CD4-positive, alpha-beta T cell treated with Interleukin-12 subunit alpha and Interleukin-12 subunit beta, for 1 hour (primary cell): ENCODE measurements around the gene TMEM221.

ENCODE experiments used
- DNase-seq: peaks from one replicate; pipeline ENCODE4 v3.0.0-alpha.2; 2020

TMEM221 gene

GRCh38 chr19:17471410-17472125 is 23.1 kb upstream of the TMEM221 start:
- DNase-seq = no peak

DNA sequence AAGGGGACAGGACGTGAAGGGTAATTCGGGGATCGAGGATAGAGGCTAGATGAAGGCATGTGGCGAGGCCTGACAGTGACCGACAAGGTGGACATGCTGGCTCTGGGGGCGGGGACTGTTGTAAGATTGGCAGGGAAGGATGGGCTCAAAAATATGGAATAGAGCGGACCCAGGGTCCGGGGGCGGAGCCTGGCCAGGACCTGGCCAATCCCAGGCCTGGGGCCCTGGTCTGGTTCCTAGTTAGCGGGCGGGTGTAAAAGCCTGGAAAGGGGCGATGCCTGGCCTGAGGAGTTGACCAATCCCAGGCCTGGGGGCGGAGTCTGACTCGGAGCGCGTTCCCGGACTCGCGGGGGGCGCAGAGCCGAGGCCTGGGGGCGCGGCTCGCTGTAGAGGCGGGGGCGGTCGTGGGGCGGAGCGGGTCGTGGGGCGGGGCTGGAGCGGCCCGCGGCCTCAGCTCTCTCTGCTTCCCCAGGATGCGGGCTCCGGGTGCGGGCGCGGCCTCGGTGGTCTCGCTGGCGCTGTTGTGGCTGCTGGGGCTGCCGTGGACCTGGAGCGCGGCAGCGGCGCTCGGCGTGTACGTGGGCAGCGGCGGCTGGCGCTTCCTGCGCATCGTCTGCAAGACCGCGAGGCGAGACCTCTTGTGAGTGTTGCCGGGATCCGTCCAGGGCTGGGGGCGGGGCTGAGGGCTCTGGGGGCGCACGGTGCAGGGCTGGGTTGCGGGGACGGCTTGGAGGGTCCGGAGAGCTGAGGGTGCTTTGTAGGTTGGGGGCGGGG is 21.8 kb upstream of the TMEM221 start, which contains the start of gene SLC27A1:
TSS of gene SLC27A1 (plus strand) at position 457 of the 774 bp plus-strand sequence. CDS start at position 474, 17 bp downstream.
- DNase-seq = peak; percentile 94

DNA sequence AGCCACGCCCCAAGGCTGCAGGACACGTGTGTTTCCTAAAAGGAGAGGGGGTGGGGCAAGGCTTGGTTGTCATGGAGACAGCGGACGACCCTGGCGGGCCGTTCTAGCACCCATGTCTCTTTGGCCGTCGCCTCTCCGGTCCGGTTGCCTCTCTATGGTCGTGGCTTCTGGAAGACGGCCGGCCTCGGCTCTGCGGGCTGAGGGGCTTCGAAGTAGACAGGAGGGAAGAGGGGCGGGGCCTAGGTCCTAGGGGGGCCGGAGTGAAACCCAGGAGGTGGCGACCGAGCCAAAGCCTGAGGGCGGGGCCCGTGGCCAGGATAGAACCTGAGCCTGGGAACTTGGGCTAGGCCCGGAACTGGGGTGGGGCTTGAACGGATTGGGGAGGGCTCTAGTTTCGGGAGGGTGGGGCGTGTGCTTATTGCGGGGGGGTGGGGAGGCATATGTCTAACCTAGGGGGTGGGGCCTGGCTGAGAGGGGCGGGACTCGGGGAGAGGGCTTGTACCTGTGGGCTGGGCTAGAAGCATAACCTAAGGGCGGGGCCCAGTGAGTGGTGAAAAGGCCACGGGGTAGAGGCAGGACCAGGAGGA is 21.1 kb upstream of the TMEM221 start:
- peak; percentile 95 for DNase-seq

DNA sequence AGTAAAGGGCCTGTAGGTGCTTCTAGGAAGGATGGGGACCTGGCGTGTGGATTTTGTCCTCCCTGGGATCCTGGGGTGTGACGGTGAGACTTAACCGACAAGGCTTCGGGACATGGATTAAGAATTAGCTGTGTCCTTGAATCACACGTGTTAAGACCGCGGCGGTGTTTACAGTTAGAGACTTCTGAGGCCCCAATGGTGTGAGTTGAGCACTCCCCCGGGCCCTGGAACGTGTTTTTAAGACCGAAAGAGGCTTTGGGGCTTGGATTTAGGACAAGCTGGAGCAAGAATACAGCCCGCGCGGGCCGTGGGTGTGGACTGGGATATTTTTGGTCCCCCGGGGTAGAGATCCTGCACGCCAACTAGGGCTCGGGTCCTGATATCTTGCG is 20.6 kb upstream of the TMEM221 start:
- no peak for DNase-seq

DNA sequence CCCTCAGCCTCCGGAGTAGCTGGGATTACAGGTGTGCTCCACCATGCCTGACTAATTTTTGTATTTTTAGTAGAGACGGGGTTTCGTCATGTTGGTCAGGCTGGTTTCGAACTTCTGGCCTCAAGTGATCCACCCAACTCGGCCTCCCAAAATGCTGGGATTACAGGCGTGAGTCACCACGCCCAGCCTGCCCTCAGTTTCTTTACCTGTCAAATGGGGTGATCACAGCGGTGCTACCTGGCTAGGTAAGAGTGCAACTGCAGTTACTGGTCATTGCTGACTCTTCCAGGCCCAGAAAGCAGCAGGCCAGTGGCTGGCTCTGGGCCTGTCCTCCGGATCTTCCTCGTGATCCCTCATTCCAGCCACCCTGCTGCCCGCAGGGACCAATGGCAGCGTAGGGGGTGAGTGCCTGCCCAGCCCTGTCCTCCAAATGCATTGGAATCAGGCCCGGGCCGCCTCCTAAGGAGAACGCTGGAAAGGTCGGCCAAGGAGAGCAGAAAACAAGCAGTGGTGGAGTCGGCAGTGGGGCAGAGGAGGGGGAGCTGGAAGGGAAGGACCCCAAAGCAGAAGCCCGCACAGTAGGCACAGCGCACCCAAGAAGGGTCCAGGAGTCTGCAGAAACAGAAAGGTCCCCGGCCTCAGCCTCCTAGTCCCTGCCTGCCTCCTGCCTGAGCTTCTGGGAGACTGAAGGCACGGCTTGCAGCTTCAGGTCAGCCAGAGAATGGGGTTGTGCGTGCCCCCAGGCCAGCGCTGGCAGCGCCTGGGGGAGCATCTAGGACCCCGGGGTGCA is 20.0 kb upstream of the TMEM221 start:
- no peak for DNase-seq

DNA sequence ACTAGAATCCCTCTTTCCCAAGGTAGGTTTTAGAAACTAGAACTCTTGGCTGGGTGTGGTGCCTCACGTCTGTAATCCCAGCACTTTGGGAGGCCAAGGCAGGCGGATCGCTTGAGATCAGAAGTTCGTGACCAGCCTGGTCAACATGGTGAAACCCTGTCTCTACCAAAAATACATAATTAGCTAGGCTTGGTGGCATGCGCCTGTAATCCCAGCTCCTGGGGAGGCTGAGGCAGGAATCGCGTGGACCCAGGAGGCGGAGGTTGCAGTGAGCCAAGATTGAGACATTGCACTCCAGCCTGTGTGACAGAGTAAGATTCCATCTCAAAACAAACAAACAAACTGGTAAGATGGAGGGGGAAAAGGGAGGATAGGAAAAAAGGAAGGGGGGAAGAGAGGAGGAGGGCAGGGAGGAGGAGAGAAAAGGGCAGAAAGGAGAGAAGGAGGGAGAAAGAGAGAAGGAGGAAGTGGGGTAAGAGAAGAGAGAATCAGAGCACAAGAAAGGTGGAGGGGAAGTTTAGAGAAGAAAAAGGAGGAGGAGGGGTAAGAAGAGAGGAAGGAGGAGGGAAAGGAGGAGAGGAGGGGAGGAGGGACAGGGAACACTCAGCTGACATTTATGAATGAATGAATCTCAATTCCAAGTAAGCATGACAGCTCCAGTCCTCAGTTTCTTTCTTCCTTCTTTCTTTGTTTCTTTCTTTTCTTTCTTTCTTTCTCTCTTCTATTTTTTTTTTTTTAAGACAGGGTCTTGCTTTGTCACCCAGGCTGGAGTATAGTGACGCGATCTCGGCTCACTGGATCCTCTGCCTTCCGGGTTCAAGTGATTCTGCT is 19.2 kb upstream of the TMEM221 start:
- no peak for DNase-seq

DNA sequence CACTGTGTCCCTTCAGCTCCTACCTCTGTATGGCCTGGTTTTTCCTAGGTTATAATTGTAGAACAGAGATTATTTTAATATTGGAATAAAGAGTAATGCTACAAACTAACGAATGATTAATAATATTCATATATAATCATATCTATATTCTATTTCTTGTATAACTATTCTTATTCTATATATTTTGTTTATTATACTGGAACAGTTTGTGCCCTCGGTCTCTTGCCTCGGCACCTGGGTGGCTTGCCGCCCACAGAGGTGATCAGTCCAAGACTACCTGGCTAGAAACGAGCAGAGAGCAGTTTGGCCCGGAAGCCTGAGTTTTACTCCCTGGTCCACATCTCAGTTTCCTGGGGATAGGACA is 18.0 kb upstream of the TMEM221 start:
- DNase-seq = no peak

- DNase-seq = no peak
Measured at GRCh38 chr19:17460372-17461230, 12.1 kb upstream of the TMEM221 start, which contains the start of gene NXNL1. NXNL1 (minus strand) TSS chr19:17460926; CDS start chr19:17460869, 57 bp downstream.

DNA sequence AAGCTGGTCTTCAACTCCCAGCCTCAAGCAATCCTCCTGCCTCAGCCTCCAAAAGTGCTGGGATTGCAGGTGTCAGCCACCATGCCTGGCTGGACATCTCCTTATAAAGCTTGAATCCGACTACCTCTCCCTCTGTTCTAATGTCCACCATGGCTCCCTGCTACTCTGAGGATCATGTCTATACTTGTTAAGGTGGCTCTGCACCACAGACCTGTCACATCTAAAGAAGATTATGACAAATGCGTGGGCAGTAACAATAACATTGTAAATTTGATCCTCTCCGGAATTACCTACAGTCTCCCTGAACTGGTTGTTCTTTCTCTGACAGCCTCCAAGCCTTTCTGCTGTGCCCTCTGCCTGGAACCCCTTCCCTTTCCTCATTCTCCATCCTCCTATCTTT is 10.5 kb upstream of the TMEM221 start:
- no peak for DNase-seq

DNA sequence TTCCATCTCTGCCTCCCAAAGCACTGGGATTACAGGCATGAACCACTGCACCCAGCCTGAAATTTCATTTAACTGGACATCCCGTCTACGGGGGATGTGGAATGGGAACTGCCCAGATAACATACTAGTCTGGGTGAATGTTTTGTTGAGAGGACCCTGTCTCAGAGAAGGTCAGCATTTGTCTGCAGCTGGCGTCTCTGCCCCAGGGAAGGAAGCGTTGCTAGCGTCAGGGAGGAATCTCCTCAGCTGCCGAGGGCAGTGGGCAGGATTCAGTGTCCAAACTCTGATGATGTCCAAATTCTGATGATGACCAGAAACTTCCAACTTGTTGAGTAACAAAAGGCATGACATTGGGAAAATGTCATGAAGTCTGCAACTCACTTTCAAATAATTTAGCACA is 9.1 kb upstream of the TMEM221 start:
- no peak for DNase-seq

DNA sequence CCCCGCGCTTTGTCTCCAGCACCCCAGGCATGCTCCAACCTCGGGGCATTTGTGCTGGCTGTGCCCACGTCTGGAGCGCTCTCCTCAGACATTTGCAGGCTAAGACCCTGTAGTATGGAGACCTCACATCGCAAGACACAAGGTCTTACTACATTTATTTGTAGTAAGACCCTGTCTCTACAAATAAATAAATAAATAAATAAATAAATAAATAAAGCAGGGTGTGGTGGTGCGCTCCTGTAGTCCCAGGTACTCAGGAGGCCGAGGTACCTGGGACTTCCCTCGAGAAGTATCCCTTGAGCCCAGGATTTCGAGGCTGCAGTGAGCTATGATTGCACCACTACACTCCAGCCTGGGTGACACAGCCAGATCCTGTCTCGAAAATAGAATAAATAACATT is 7.7 kb upstream of the TMEM221 start:
- no peak for DNase-seq

DNA sequence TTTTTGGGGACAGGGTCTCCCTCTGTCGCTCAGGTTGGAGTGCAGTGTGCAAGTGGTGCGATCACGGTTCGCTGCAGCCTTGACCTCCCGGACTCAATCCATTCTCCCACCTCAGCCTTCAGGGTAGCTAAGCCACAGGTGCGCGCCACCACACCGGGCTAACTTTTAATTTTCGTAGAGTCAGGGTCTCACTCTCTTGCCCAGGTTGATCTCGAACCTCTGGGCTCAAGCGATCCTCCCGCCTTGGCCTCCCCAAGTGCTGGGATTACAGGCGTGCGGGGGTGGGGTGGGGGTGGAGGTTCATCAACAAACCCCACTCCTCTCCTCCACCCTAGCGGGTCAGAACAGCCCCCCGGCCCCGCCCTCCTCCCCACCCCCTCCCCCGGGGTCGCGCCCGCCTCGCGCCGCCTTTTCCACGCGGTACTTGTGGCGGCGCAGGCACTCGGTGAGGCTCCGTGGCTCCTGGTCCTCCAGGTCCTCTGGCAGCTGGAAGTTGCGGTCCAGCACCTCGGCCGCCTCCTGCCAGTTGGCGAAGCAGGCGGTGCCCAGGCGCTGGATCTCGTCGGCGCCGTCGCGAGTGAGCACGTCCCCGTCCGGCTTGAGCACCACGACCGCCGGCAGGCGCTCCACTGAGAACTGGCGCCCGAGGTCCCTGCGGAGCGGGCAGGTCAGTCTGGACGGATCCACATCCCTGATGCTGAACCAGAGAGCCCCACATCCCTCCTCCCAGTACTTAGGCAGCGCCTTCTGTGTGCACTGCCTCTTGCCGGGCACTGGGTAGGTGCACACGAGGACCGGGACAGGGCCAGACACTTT is 7.0 kb upstream of the TMEM221 start:
- no peak for DNase-seq

DNA sequence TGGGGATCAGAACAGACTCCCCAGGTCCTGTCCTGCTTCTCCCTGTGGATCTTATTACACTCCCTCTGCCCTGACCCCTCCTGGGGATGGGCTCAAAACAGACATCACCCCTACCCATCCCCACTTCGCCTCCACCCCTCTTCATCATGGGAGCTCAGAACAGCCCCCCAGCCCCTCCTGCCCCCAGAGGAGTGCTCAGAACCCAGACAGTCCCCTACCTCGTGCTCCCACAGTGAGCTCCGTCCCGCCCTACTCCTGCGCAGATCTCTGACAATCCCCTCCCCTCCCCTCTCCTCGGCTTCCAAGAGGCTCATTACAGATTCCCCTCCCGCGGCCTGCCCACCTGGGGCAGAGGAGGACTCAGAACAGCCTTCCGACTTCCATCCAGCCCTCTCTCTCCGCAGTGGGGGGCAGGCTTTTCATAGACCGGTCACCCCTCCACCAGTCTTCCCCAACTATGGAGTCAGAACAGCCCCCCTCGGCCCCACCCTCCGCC is 6.2 kb upstream of the TMEM221 start:
- DNase-seq = no peak

GRCh38 chr19:17451820-17452219 is 3.4 kb upstream of the TMEM221 start:
- DNase-seq = no peak

DNA sequence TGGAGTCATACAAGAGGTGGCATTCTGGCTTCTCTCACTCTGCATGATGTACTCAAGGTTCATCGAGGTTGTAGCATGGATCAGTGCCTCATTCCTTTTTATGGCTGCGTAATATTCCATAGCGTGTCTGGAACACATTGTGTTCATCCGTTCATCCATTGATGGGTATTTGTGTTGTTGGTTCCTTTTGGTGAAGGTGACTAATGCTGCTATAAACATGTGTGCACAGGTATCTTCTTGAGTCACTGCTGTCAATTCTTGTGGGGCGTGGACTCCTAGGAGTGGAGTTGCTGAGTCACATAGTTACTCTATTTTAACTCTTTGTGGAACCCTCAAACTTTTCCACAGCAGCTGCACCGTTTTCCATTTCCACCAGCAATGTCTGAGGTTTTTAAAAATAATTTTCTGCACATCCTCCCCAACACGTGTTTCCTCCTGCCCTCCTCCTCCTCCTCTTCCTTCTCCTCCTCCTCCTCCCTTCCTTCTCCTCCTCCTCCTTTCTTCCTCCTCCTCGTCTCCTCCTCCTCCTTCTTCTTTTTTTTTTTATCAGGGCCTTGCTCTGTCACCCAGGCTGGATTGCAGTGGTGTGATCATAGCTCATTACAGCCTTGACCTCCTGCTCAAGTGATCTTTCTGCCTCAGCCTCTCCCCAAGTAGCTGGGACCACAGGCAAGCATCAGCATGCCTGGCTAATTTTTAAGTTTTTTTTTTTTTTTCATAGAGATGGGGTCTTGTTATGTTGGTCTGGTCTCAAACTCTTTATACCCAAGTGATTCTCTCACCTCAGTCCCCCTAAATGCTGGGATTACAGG is 2.0 kb upstream of the TMEM221 start:
- DNase-seq = no peak

- no peak for DNase-seq
Measured at GRCh38 chr19:17447704-17448130, 751 bp downstream of the TMEM221 start.

DNA sequence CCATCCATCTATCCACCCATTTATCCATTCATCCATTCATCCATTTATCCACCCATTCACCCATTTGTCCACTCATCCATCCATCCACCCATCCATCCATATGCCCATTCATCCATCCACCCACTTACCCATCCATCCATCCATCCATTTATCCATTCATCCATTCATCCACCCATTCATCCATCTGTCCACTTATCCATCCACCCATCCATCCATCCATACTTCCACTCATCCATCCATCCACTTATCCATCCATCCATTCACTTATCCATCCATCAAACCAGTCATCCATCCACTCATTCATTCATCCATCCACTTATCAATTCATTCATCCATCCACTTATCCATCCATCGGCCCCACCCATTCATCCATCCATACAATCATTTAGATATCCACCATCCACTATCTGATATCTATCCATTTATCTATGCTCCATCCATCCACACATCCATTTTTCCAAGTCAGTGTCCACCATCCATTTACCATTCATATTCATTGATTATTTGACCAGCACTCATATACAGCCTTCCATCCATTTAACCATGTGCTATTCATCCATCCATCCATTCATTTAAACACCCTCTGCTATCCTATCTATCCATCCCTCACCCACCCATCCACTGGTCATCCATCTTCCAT is 2.8 kb downstream of the TMEM221 start:
- DNase-seq = no peak

DNA sequence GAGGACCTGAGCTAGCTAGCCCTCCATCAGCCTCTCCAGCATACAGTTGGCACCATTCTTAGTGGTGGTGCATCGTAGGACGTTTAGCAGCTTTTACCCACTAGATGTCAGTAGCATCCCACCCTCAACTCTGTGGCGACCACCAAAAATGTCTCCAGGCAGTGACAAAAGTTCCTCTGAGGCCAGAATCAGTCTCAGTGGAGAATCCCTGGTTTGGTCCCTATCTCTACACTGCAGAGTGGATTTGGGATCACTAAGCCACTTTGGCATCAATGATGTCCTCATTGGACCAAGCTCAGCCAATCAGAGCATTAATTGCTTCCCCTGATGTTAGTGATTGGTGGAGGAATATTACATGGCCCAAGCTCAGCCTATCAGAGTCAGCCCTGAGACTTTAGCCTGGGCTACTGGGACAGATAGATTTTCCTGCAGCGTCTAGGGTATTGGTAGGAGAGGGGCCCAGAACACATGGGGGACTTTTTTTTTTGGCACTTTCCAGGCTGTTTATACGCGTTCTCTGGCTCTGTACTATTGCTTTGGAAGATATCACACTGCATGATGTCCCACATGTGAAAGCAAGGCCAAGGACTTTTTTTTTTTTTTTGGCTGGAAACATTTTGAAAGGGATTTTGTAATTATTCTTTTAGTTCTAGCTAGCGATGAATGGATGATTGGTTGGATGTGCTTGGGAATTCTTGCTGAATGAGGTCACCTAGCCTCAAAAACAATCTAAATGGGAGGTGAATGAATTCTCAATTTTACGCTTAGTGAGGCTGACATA is 7.0 kb downstream of the TMEM221 start:
- peak; percentile 21 for DNase-seq
